Uterus (tissue), 4 donors: ENCODE data around the gene CRY1. TPM values are rescaled to one million over a fixed set of nuclear protein-coding genes. Genes with fewer than 3 reads are reported as not detected.
"Not testable (repeated sequence)": the region's sequence is repeated elsewhere in the genome, so short reads cannot be mapped to it uniquely, and the experiment has no call there.

Experiments used
- DNase-seq, 2 donors: peaks; one replicate each; pipeline ENCODE4 v3.0.0-alpha.2; 2019 to 2020
- H3K27ac ChIP-seq, 2 donors: fragments of 200-600 bp; sonication (generic); 1 replicate in 1 of 2; 2 replicates in 1 of 2; pipeline ENCODE4 v1.5.1; 2016 to 2018
- H3K27me3 ChIP-seq, 2 donors: fragments of 200-600 bp; sonication (generic); one replicate each; pipeline ENCODE4 v1.5.1; 2018 to 2019; ENCODE audit warnings: control low read depth in 1 of 2
- H3K36me3 ChIP-seq, 2 donors: fragments of 200-600 bp; sonication (generic); one replicate each; pipeline ENCODE4 v1.5.1; 2019; ENCODE audit warnings: control low read depth in 1 of 2
- H3K4me1 ChIP-seq, 2 donors: fragments of 200-600 bp; sonication (generic); one replicate each; pipeline ENCODE4 v1.5.1; 2018 to 2019; ENCODE audit warnings: control low read depth in 1 of 2
- H3K4me3 ChIP-seq, 2 donors: fragments of 200-600 bp; sonication (generic); 1 replicate in 1 of 2; 2 replicates in 1 of 2; pipeline ENCODE4 v1.5.1; 2018 to 2019; ENCODE audit warnings: mild to moderate bottlenecking in 1 of 2
- H3K9me3 ChIP-seq, 2 donors: fragments of 200-600 bp; sonication (generic); one replicate each; pipeline ENCODE4 v1.5.1; 2019; ENCODE audit warnings: control low read depth in 1 of 2
- POLR2A ChIP-seq, 2 donors: fragments of 450-650 bp; IDR thresholded peaks; one replicate each; pipeline ENCODE4 v1.6.1; 2016; ENCODE audit warnings: antibody characterized with exemption in 2 of 2, mild to moderate bottlenecking in 1 of 2, moderate library complexity in 1 of 2
- intact Hi-C: fragments of 100-400 bp; cut with DNase I; formaldehyde crosslinking; loops from one replicate; pipeline ENCODE4 v1.15.1; 2023; ENCODE audit warnings: low total_unique reads
- total RNA-seq, 4 donors: library from RNA; depleted of rRNA in 3 of 4; stranded (reverse); fragments of >200 nt in 3 of 4; gene quantifications; one replicate each; pipeline versions ENCODE4 v1.1.0 to v1.2.4, GENCODE V29; 2014 to 2023
- TF ChIP-seq, protein P1 (sequence below), 4 experiments: fragments of 200-600 bp in 2 of 4; fragments of 450-650 bp in 2 of 4; sonication (generic) in 2 of 4; IDR thresholded peaks; one replicate each; pipeline ENCODE4 v1.5.1; 2016 to 2019; ENCODE audit warnings: antibody characterized with exemption in 4 of 4, mild to moderate bottlenecking in 2 of 4, moderate library complexity in 1 of 4
- donor health status: DM: yes; HTN: yes; CAD: no.

CRY1 gene
- total RNA-seq, 4 donors from 2014 or later = 8.2 to 66.5 (median 35.6) TPM

DNA sequence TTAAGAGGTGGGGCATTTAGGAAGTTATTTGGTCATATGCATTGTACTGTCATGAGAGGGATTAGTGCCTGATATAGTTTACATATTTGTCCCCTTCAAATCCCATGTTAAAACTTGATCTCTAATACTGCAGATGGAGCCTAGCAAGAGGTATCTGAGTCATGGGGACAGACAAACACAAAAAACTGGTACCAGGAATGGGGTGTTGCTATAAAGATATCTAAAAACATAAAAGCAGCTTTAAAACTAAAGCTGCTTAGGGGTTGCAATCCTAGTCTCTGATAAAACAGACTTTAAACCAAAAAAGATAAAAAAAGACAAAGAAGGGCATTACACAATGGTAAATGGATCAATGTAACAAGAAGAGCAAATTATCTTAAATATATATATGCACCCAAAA, 11.6 kb downstream of the CRY1 start:
- no peaks in the 10 kb centered on the region for H3K36me3 ChIP-seq
- H3K27me3 ChIP-seq = no peaks in the 10 kb centered on the region
- no peak for TF ChIP-seq POLR2A (IDR thresholded peaks at IDR 0.05)
- TF ChIP-seq, protein P1, sequence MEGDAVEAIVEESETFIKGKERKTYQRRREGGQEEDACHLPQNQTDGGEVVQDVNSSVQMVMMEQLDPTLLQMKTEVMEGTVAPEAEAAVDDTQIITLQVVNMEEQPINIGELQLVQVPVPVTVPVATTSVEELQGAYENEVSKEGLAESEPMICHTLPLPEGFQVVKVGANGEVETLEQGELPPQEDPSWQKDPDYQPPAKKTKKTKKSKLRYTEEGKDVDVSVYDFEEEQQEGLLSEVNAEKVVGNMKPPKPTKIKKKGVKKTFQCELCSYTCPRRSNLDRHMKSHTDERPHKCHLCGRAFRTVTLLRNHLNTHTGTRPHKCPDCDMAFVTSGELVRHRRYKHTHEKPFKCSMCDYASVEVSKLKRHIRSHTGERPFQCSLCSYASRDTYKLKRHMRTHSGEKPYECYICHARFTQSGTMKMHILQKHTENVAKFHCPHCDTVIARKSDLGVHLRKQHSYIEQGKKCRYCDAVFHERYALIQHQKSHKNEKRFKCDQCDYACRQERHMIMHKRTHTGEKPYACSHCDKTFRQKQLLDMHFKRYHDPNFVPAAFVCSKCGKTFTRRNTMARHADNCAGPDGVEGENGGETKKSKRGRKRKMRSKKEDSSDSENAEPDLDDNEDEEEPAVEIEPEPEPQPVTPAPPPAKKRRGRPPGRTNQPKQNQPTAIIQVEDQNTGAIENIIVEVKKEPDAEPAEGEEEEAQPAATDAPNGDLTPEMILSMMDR (IDR thresholded peaks at IDR 0.05) = no peak
- H3K27ac ChIP-seq = no peak overlapping the region
- intact Hi-C loops = no loop called here
- no peak for DNase-seq
- no peaks in the 10 kb centered on the region for H3K9me3 ChIP-seq
- H3K4me1 ChIP-seq = no peaks in the 10 kb centered on the region
- no peak overlapping the region for H3K4me3 ChIP-seq

DNA sequence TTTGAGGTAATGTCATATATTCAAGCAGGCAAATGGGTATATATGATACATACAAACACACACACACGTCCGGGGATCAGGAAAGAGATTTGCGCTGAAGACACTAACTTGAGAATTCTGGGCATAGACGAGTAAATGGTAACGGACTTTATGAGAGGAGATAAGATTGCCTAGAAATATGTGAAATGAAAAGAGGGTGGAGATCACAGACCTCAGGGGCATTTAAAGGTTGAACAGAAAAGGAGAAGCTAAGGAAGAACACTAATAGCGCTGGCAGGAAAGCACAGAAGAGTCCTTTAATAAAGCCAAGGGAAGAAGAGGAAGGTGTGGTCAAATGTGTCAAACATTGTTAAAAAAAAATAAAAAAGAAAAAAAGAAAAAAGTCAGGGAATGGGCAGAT, 13.1 kb downstream of the CRY1 start:
- intact Hi-C loops = no loop called here
- Histone ChIP-seq H3K9me3 (no peaks in the 10 kb centered on the region), H3K27me3 (no peaks in the 10 kb centered on the region), H3K36me3 (no peaks in the 10 kb centered on the region), H3K27ac (no peak overlapping the region), H3K4me1 (no peaks in the 10 kb centered on the region), H3K4me3 (no peak overlapping the region)
- TF ChIP-seq, protein P1 (IDR thresholded peaks at IDR 0.05) = no peak
- no peak for TF ChIP-seq POLR2A (IDR thresholded peaks at IDR 0.05)
- DNase-seq = no peak

DNA sequence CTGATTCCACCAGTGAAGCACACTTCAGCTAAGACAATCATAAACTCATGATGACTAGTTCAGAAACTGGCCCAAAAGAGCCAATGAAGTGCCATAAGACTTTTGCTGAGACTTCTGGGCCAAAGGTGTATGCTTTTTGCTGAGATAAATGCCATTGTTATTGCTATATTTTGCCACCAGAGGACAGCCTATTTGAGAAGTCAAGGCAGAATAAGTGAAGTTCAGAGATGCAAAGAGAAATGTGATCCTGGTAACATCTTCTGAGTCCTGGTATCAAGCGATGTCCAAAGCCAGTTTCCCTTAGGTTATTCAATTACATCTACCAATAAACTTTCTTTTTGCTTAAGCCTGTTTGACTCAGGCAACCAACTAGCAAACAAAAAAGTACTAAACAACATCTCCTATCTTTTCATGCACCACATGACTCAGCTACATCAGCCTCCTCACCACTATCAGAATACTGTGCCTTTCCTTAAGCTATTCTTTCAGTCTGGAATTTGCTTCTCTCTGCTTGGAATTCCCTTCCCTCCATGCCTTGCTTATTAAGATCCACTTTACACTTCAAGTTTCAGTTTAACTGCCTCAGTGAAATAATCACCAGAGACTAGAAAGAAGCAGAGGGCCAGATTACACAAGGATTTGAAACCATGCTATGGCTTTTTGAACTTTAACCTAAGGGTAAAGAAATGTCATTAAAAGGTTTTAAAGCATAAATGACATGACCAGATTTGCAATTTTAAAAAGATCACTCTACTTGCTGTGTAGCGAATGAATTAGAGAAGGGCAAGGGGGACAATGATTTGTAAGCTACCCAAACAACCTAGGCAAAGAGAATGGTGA, 14.0 kb downstream of the CRY1 start:
- H3K27ac ChIP-seq = no peak overlapping the region
- intact Hi-C loops = no loop called here

DNA sequence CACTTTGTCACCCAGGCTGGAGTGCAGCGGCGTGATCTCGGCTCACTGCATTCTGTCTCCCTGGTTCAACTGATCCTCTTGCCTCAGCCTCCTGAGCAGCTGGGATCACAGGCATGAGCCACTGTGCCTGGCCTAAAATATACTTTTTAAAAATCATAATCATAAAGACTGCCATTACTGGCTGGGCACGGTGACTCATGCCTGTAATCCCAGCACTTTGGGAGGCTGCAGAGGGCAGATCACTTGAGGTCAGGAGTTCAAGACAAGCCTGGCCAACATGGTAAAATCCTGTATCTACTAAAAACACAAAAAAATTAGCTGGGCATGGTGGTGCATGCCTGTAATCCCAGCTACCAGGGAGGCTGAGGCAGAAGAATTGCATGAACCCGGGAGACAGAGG, 20.1 kb downstream of the CRY1 start:
- DNase-seq, H3K36me3 ChIP-seq, H3K4me3 ChIP-seq, H3K9me3 ChIP-seq, H3K4me1 ChIP-seq, H3K27me3 ChIP-seq, H3K27ac ChIP-seq, intact Hi-C loops: not testable (repeated sequence)

More for the DNA sequence above, 14.0 kb downstream of the CRY1 start:
- no peak for DNase-seq
- no peaks in the 10 kb centered on the region for H3K27me3 ChIP-seq
- H3K4me3 ChIP-seq = no peak overlapping the region
- no peaks in the 10 kb centered on the region for H3K4me1 ChIP-seq
- H3K9me3 ChIP-seq = no peaks in the 10 kb centered on the region
- H3K36me3 ChIP-seq = no peaks in the 10 kb centered on the region
- no peak for TF ChIP-seq POLR2A (IDR thresholded peaks at IDR 0.05)
- TF ChIP-seq, protein P1 (IDR thresholded peaks at IDR 0.05) = peak in 3 of 4 experiments; percentile 22 to 27 (median 24)

DNA sequence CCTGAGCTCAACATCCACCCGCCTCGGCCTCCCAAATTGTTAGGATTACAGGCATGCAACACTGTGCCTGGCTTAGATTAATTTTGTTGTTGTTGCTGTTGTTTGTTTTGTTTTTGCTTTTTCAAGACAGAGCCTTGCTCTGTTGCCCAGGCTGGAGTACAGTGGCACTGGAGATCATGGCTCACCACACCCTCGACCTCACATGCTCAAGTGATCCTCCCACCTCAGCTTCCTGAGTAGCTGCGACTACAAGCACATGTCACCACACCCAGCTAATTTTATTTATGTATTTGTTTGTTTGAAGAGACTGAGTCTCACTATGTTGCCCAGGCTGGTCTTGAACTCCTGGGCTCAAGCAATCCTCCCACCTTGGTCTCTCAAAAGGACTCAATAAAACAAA, 26.7 kb downstream of the CRY1 start:
- Histone ChIP-seq H3K27me3 (no peaks in the 10 kb centered on the region), H3K27ac (no peak overlapping the region), H3K4me3 (no peak overlapping the region), H3K9me3 (no peaks in the 10 kb centered on the region), H3K4me1 (no peaks in the 10 kb centered on the region), H3K36me3 (no peaks in the 10 kb centered on the region)
- DNase-seq = no peak
- intact Hi-C loops = no loop called here
- no peak for TF ChIP-seq POLR2A (IDR thresholded peaks at IDR 0.05)
- TF ChIP-seq, protein P1 (IDR thresholded peaks at IDR 0.05) = no peak
